ENCODE measurements around the gene PSTPIP1. TPM values are rescaled to one million over a fixed set of nuclear protein-coding genes. Genes with fewer than 3 reads are reported as not detected.

Gene PSTPIP1
- total RNA-seq, 1 experiment from 2014 or later = 1.5 TPM

- Mint-ChIP-seq H3K36me3 (no peaks in the 10 kb centered on the region), H3K4me3 (no peak overlapping the region), H3K27me3 (ENCODE audit: low read depth) (no peaks in the 10 kb centered on the region), H3K4me1 (no peaks in the 10 kb centered on the region), H3K27ac (no peak overlapping the region), H3K9me3 (no peaks in the 10 kb centered on the region)
- TF ChIP-seq OVOL2 (CRISPR knock-in tag; IDR thresholded peaks at IDR 0.05; ENCODE audit: borderline replicate concordance) (no peak), JUN (CRISPR knock-in tag; IDR thresholded peaks at IDR 0.05) (no peak), USF2 (CRISPR knock-in tag; IDR thresholded peaks at IDR 0.05) (no peak), MAX (CRISPR knock-in tag; IDR thresholded peaks at IDR 0.05) (no peak), E2F5 (CRISPR knock-in tag; IDR thresholded peaks at IDR 0.05) (no peak), NR1H2 (CRISPR knock-in tag; IDR thresholded peaks at IDR 0.05) (no peak), E2F4 (CRISPR knock-in tag; IDR thresholded peaks at IDR 0.05; ENCODE audit: borderline replicate concordance, low read depth) (no peak), CREM (CRISPR knock-in tag; IDR thresholded peaks at IDR 0.05) (no peak), RORB (CRISPR knock-in tag; IDR thresholded peaks at IDR 0.05) (no peak), MYBL2 (CRISPR knock-in tag; IDR thresholded peaks at IDR 0.05) (no peak), NR2C2 (CRISPR knock-in tag; IDR thresholded peaks at IDR 0.05) (no peak), ZNF138 (CRISPR knock-in tag; conservative IDR thresholded peaks at IDR 0.05) (no peak), AFF4 (CRISPR knock-in tag; IDR thresholded peaks at IDR 0.05; ENCODE audit: borderline replicate concordance) (no peak), ZBTB43 (CRISPR knock-in tag; IDR thresholded peaks at IDR 0.05) (no peak), ELF4 (CRISPR knock-in tag; IDR thresholded peaks at IDR 0.05; ENCODE audit: low read depth) (no peak), TCF7 (CRISPR knock-in tag; IDR thresholded peaks at IDR 0.05; ENCODE audit: low read depth) (no peak), ZNF219 (CRISPR knock-in tag; IDR thresholded peaks at IDR 0.05; ENCODE audit: borderline replicate concordance) (no peak), USF1 (CRISPR knock-in tag; IDR thresholded peaks at IDR 0.05) (no peak), ZNF317 (CRISPR knock-in tag; IDR thresholded peaks at IDR 0.05; ENCODE audit: borderline replicate concordance, low read depth) (no peak)
- POLR2A ChIA-PET = no interaction called here
- no peak for ATAC-seq
- CTCF ChIA-PET = interaction anchor here (1.5 to 1.8 kb wide), 2 partner anchors 24 to 38 kb away, joined by 7 read pairs; no protein-coding TSS in a partner anchor
- DNase-seq (ENCODE audit: low spot score) = no peak
Measured at GRCh38 chr15:76996526-76997401, 1.8 kb downstream of the PSTPIP1 start.

All from WTC11 (cell line).